DOHH2 (cell line): Measurements from ENCODE around the gene DSCAM.

Source experiments
- H3F3A ChIP-seq: fragments of 200-600 bp; sonication (generic), shearing (Covaris generic); 2 replicates; pipeline ENCODE4 v1.6.0; 2016; ENCODE audit warnings: antibody characterized with exemption, mild to moderate bottlenecking; ENCODE audit not compliant: control insufficient read depth, insufficient read depth
- H3K27ac ChIP-seq: fragments of 200-600 bp; sonication (generic); 2 replicates; pipeline ENCODE4 v1.5.1; 2014; ENCODE audit warnings: low read depth, mild to moderate bottlenecking, low read length, moderate library complexity
- H3K27me3 ChIP-seq: fragments of 200-600 bp; sonication (generic); 2 replicates; pipeline ENCODE4 v1.6.1; 2014; ENCODE audit warnings: mild to moderate bottlenecking, low read length, mixed read lengths; ENCODE audit not compliant: control insufficient read depth
- H3K36me3 ChIP-seq: fragments of 200-600 bp; sonication (generic); 2 replicates; pipeline ENCODE4 v1.6.1; 2014; ENCODE audit warnings: mild to moderate bottlenecking, low read length, moderate library complexity, mixed read lengths; ENCODE audit not compliant: control insufficient read depth
- H3K4me1 ChIP-seq: fragments of 200-600 bp; sonication (generic); 2 replicates; pipeline ENCODE4 v1.6.1; 2014; ENCODE audit warnings: mild to moderate bottlenecking, low read length, mixed read lengths; ENCODE audit not compliant: control insufficient read depth
- H3K4me2 ChIP-seq: fragments of 200-600 bp; sonication (generic); 2 replicates; pipeline ENCODE4 v1.6.0; 2014; ENCODE audit warnings: mild to moderate bottlenecking, low read length, moderate library complexity
- H3K4me3 ChIP-seq: fragments of 200-600 bp; sonication (generic); 2 replicates; pipeline ENCODE4 v1.5.1; 2014; ENCODE audit warnings: mild to moderate bottlenecking, low read length, mixed read lengths
- H3K79me2 ChIP-seq: fragments of 200-600 bp; sonication (generic); 2 replicates; pipeline ENCODE4 v1.6.1; 2014; ENCODE audit warnings: mild to moderate bottlenecking, low read length, mixed read lengths; ENCODE audit not compliant: control insufficient read depth
- H3K9me2 ChIP-seq: fragments of 200-600 bp; sonication (generic); replicated peaks from 2 replicates; pipeline ENCODE4 v1.6.1; 2014; ENCODE audit warnings: mild to moderate bottlenecking, low read length, mixed read lengths; ENCODE audit not compliant: control insufficient read depth
- H3K9me3 ChIP-seq: fragments of 200-600 bp; sonication (generic); 2 replicates; pipeline ENCODE4 v1.6.1; 2014; ENCODE audit warnings: antibody characterized with exemption, low read length, mixed read lengths; ENCODE audit not compliant: control insufficient read depth, insufficient read depth
- H4K20me1 ChIP-seq: fragments of 200-600 bp; sonication (generic); 2 replicates; pipeline ENCODE4 v1.6.0; 2014; ENCODE audit warnings: low read depth, mild to moderate bottlenecking, antibody characterized with exemption, low read length, moderate library complexity; ENCODE audit not compliant: control insufficient read depth, insufficient read depth
- EZH2phosphoT487 ChIP-seq: fragments of 200-600 bp; sonication (generic); IDR thresholded peaks from 2 replicates; pipeline ENCODE4 v1.6.1; 2017; ENCODE audit warnings: borderline replicate concordance, mild to moderate bottlenecking, antibody characterized with exemption, low read length, moderate library complexity, mixed read lengths
- TF ChIP-seq, protein P1 (sequence below): fragments of 200-600 bp; sonication (generic); IDR thresholded peaks from one replicate; pipeline ENCODE4 v1.5.1; 2014; ENCODE audit warnings: antibody characterized with exemption, mild to moderate bottlenecking, low read depth, low read length; ENCODE audit not compliant: poor library complexity, severe bottlenecking

Gene DSCAM

DNA sequence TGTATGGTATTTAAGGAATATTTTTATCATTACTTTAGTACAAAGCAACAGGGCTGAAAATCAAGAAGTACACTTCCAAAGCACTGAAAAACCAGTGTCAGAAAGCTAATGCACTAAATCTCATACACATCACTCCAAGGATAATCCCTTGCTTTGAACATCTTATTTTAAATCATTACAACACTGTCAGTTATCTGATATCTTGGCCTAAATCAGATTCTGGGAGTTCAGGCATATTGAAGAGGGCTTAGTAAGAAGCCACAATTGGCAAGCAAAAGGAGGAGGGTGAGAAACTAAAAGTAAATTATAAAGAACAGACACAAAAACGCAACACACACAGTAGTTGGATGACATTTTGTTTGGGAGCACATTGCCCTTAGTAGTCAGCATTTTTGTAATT lies 531.3 kb downstream of the DSCAM start:
- Histone ChIP-seq H3F3A (no peaks in the 10 kb centered on the region), H3K36me3 (no peaks in the 10 kb centered on the region), H3K9me2 (no peaks in the 10 kb centered on the region), H3K27me3 (no peaks in the 10 kb centered on the region), H3K4me3 (no peak overlapping the region), H3K27ac (no peak overlapping the region), H4K20me1 (no peaks in the 10 kb centered on the region), H3K9me3 (peaks cover 3% of the 10 kb centered on the region; the same call in 1 of the 2 replicates), H3K79me2 (no peaks in the 10 kb centered on the region), H3K4me1 (no peaks in the 10 kb centered on the region), H3K4me2 (no peak overlapping the region)
- TF ChIP-seq, protein P1, sequence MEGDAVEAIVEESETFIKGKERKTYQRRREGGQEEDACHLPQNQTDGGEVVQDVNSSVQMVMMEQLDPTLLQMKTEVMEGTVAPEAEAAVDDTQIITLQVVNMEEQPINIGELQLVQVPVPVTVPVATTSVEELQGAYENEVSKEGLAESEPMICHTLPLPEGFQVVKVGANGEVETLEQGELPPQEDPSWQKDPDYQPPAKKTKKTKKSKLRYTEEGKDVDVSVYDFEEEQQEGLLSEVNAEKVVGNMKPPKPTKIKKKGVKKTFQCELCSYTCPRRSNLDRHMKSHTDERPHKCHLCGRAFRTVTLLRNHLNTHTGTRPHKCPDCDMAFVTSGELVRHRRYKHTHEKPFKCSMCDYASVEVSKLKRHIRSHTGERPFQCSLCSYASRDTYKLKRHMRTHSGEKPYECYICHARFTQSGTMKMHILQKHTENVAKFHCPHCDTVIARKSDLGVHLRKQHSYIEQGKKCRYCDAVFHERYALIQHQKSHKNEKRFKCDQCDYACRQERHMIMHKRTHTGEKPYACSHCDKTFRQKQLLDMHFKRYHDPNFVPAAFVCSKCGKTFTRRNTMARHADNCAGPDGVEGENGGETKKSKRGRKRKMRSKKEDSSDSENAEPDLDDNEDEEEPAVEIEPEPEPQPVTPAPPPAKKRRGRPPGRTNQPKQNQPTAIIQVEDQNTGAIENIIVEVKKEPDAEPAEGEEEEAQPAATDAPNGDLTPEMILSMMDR: no peak
- TF ChIP-seq EZH2phosphoT487: no peak

DNA sequence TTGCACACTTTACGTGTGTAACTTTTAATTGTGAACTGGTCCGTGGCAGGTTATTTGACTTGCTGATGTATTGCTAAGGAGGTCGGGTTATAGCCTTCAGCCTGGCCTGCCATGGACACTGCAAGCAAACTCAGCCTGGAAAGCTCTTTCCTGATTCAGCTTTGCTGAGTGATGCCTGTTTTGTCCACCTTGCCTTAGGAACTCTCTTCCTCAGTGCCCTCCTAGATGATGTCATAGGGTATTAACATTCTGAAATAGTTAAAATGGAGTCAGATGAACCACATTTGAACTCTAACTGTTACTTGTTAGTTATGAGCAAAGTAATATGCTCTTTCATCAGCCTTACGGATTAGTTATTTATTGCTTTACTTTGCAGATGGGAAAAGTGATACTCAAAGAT lies 533.7 kb downstream of the DSCAM start:
- H3K36me3 ChIP-seq: no peaks in the 10 kb centered on the region
- no peaks in the 10 kb centered on the region for H4K20me1 ChIP-seq
- H3K4me1 ChIP-seq: no peaks in the 10 kb centered on the region
- H3K9me3 ChIP-seq: no peaks in the 10 kb centered on the region; the same call in 1 of the 2 replicates
- H3K27me3 ChIP-seq: no peaks in the 10 kb centered on the region
- TF ChIP-seq, protein P1: no peak
- TF ChIP-seq EZH2phosphoT487: no peak
- no peaks in the 10 kb centered on the region for H3K79me2 ChIP-seq
- H3K4me2 ChIP-seq: no peak overlapping the region
- H3K4me3 ChIP-seq: no peak overlapping the region
- no peak overlapping the region for H3K27ac ChIP-seq
- no peaks in the 10 kb centered on the region for H3K9me2 ChIP-seq
- H3F3A ChIP-seq: no peaks in the 10 kb centered on the region

DNA sequence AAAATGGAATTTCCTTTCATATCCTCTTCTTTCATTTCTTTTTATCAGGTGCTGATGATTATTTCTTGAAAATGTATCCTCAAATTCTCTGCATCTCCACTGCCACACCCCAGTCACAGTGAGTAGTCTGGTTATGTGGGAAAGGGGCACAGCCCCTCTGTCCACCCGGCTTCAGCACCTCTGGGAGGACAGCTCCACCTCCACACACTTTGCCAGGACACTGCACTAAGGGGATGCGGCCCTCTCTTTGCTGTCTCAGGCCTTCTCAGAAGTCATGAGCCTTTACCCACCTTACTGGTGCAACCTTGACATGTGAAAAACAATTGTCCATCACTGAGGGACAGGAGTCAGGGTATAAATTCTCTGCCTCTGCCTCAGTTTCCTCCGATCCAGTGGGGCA lies 546.7 kb downstream of the DSCAM start:
- no peaks in the 10 kb centered on the region for H3K36me3 ChIP-seq
- H3K4me2 ChIP-seq: no peak overlapping the region
- H3K9me2 ChIP-seq: no peaks in the 10 kb centered on the region
- no peak overlapping the region for H3K4me3 ChIP-seq
- no peaks in the 10 kb centered on the region for H3K79me2 ChIP-seq
- H3K4me1 ChIP-seq: no peaks in the 10 kb centered on the region
- no peak for TF ChIP-seq EZH2phosphoT487
- TF ChIP-seq, protein P1: no peak
- peaks cover 8% of the 10 kb centered on the region; the same call in 1 of the 2 replicates for H3K9me3 ChIP-seq
- no peaks in the 10 kb centered on the region for H3K27me3 ChIP-seq
- H3F3A ChIP-seq: no peaks in the 10 kb centered on the region
- H4K20me1 ChIP-seq: no peaks in the 10 kb centered on the region
- H3K27ac ChIP-seq: no peak overlapping the region

DNA sequence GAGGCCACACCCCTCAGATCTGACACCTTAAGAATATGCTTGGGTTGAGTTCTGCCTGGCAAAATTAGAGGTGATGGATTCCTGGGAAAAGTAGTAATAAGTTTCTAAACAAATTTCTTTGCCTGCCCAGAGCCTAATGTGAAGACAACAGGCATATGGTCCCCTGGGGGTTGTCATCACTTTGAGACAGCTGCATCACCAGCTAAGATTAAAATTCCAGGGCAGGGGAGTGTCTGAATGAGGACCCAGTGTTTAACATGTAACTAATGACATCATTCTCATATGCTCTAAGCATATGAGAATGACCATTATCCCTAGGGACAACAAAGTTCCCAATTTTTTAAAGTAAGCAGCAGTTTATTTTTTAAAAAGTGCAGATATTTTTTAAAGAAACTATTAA lies 547.5 kb downstream of the DSCAM start:
- no peaks in the 10 kb centered on the region for H3K36me3 ChIP-seq
- peaks cover 8% of the 10 kb centered on the region; the same call in 1 of the 2 replicates for H3K9me3 ChIP-seq
- H3K27ac ChIP-seq: no peak overlapping the region
- no peak overlapping the region for H3K4me3 ChIP-seq
- no peaks in the 10 kb centered on the region for H3F3A ChIP-seq
- H3K4me2 ChIP-seq: no peak overlapping the region
- no peaks in the 10 kb centered on the region for H4K20me1 ChIP-seq
- H3K9me2 ChIP-seq: no peaks in the 10 kb centered on the region
- TF ChIP-seq, protein P1: no peak
- no peak for TF ChIP-seq EZH2phosphoT487
- no peaks in the 10 kb centered on the region for H3K27me3 ChIP-seq
- H3K4me1 ChIP-seq: no peaks in the 10 kb centered on the region
- no peaks in the 10 kb centered on the region for H3K79me2 ChIP-seq
